K562 (cell line): Measurements from ENCODE around the gene CIB1. TPM values are rescaled to one million over a fixed set of nuclear protein-coding genes. Genes with fewer than 3 reads are reported as not detected.

Source experiments
- CTCF ChIP-seq, 3 experiments: IDR thresholded peaks in 2 of 3; conservative IDR thresholded peaks in 1 of 3; 2 replicates each; pipeline ENCODE4 v1.5.1; 2011 to 2012; ENCODE audit warnings: low read length in 3 of 3, mild to moderate bottlenecking in 3 of 3, control low read depth in 2 of 3, improper control_type of control experiment in 1 of 3, inconsistent platforms in 1 of 3, low read depth in 1 of 3, mixed read lengths in 1 of 3, moderate library complexity in 1 of 3; ENCODE audit not compliant: insufficient read depth in 2 of 3
- EWSR1 ChIP-seq: fragments of 450-650 bp; IDR thresholded peaks from 2 replicates; pipeline ENCODE4 v1.6.1; 2018; ENCODE audit warnings: borderline replicate concordance, mild to moderate bottlenecking, low read depth, moderate library complexity; ENCODE audit not compliant: partially characterized antibody
- NKRF ChIP-seq: fragments of 450-650 bp; IDR thresholded peaks from 2 replicates; pipeline ENCODE4 v1.6.1; 2016; ENCODE audit warnings: borderline replicate concordance
- PTRF ChIP-seq: fragments of 450-650 bp; IDR thresholded peaks from 2 replicates; pipeline ENCODE4 v1.6.1; 2016; ENCODE audit warnings: mild to moderate bottlenecking, missing genetic modification characterization, missing compliant biosample characterization
- ZNF778 ChIP-seq: fragments of 450-650 bp; formaldehyde crosslinking; IDR thresholded peaks from 2 replicates; pipeline ENCODE4 v1.4.0; 2020; ENCODE audit warnings: mild to moderate bottlenecking, moderate library complexity
- polyA plus RNA-seq, 8 experiments: library from polyadenylated mRNA; depleted of rRNA in 4 of 8; stranded (reverse) in 5 of 8; unstranded in 3 of 8; fragments of >200 nt; fragmentation: Nextera tagmentation in 2 of 8; fragmentation: Illumina TruSeq in 1 of 8; extraction: Ambion mirVana in 2 of 8; extraction: Trizol in 1 of 8; gene quantifications; 2 replicates each; pipeline versions ENCODE4 v1.2.1 to v1.2.3, GENCODE V29; 2011 to 2014; ENCODE audit warnings: inconsistent platforms in 1 of 8, missing spikeins in 1 of 8
- total RNA-seq, 7 experiments: library from RNA; depleted of rRNA in 6 of 7; stranded (reverse); fragments of >200 nt in 6 of 7; fragmentation: Illumina TruSeq in 2 of 7; extraction: Trizol in 2 of 7; gene quantifications; 2 replicates each; pipeline versions ENCODE4 v1.2.1 to v1.2.3, GENCODE V29; 2011 to 2021; ENCODE audit warnings: low replicate concordance in 1 of 7
- TF ChIP-seq, protein P1 (sequence below): fragments of 450-650 bp; IDR thresholded peaks from 2 replicates; pipeline ENCODE4 v1.6.1; 2016; ENCODE audit warnings: mild to moderate bottlenecking, moderate library complexity
- TF ChIP-seq, protein P2 (sequence below): fragments of 450-650 bp; IDR thresholded peaks from 2 replicates; pipeline ENCODE4 v1.6.1; 2017; ENCODE audit warnings: antibody characterized with exemption, mild to moderate bottlenecking

The CIB1 gene
- total and polyA plus RNA-seq, 9 of the 15 experiments (the other 6 are each of a cell fraction or from before 2014, with no cell fraction given) = 14.9 to 136 (median 64.5) TPM

- TF ChIP-seq, protein P1, sequence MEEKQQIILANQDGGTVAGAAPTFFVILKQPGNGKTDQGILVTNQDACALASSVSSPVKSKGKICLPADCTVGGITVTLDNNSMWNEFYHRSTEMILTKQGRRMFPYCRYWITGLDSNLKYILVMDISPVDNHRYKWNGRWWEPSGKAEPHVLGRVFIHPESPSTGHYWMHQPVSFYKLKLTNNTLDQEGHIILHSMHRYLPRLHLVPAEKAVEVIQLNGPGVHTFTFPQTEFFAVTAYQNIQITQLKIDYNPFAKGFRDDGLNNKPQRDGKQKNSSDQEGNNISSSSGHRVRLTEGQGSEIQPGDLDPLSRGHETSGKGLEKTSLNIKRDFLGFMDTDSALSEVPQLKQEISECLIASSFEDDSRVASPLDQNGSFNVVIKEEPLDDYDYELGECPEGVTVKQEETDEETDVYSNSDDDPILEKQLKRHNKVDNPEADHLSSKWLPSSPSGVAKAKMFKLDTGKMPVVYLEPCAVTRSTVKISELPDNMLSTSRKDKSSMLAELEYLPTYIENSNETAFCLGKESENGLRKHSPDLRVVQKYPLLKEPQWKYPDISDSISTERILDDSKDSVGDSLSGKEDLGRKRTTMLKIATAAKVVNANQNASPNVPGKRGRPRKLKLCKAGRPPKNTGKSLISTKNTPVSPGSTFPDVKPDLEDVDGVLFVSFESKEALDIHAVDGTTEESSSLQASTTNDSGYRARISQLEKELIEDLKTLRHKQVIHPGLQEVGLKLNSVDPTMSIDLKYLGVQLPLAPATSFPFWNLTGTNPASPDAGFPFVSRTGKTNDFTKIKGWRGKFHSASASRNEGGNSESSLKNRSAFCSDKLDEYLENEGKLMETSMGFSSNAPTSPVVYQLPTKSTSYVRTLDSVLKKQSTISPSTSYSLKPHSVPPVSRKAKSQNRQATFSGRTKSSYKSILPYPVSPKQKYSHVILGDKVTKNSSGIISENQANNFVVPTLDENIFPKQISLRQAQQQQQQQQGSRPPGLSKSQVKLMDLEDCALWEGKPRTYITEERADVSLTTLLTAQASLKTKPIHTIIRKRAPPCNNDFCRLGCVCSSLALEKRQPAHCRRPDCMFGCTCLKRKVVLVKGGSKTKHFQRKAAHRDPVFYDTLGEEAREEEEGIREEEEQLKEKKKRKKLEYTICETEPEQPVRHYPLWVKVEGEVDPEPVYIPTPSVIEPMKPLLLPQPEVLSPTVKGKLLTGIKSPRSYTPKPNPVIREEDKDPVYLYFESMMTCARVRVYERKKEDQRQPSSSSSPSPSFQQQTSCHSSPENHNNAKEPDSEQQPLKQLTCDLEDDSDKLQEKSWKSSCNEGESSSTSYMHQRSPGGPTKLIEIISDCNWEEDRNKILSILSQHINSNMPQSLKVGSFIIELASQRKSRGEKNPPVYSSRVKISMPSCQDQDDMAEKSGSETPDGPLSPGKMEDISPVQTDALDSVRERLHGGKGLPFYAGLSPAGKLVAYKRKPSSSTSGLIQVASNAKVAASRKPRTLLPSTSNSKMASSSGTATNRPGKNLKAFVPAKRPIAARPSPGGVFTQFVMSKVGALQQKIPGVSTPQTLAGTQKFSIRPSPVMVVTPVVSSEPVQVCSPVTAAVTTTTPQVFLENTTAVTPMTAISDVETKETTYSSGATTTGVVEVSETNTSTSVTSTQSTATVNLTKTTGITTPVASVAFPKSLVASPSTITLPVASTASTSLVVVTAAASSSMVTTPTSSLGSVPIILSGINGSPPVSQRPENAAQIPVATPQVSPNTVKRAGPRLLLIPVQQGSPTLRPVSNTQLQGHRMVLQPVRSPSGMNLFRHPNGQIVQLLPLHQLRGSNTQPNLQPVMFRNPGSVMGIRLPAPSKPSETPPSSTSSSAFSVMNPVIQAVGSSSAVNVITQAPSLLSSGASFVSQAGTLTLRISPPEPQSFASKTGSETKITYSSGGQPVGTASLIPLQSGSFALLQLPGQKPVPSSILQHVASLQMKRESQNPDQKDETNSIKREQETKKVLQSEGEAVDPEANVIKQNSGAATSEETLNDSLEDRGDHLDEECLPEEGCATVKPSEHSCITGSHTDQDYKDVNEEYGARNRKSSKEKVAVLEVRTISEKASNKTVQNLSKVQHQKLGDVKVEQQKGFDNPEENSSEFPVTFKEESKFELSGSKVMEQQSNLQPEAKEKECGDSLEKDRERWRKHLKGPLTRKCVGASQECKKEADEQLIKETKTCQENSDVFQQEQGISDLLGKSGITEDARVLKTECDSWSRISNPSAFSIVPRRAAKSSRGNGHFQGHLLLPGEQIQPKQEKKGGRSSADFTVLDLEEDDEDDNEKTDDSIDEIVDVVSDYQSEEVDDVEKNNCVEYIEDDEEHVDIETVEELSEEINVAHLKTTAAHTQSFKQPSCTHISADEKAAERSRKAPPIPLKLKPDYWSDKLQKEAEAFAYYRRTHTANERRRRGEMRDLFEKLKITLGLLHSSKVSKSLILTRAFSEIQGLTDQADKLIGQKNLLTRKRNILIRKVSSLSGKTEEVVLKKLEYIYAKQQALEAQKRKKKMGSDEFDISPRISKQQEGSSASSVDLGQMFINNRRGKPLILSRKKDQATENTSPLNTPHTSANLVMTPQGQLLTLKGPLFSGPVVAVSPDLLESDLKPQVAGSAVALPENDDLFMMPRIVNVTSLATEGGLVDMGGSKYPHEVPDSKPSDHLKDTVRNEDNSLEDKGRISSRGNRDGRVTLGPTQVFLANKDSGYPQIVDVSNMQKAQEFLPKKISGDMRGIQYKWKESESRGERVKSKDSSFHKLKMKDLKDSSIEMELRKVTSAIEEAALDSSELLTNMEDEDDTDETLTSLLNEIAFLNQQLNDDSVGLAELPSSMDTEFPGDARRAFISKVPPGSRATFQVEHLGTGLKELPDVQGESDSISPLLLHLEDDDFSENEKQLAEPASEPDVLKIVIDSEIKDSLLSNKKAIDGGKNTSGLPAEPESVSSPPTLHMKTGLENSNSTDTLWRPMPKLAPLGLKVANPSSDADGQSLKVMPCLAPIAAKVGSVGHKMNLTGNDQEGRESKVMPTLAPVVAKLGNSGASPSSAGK = peak; percentile 11
- TF ChIP-seq NKRF (no peak), ZNF778 (CRISPR knock-in tag) (no peak), CTCF (IDR thresholded peaks at IDR 0.05 in 2 of 3, conservative IDR thresholded peaks at IDR 0.05 in 1 of 3; ENCODE audit: insufficient read depth in 2 of 3, low read depth in 1 of 3, low read length in 3 of 3) (no peak), EWSR1 (no peak), PTRF (no peak)
- TF ChIP-seq, protein P2, sequence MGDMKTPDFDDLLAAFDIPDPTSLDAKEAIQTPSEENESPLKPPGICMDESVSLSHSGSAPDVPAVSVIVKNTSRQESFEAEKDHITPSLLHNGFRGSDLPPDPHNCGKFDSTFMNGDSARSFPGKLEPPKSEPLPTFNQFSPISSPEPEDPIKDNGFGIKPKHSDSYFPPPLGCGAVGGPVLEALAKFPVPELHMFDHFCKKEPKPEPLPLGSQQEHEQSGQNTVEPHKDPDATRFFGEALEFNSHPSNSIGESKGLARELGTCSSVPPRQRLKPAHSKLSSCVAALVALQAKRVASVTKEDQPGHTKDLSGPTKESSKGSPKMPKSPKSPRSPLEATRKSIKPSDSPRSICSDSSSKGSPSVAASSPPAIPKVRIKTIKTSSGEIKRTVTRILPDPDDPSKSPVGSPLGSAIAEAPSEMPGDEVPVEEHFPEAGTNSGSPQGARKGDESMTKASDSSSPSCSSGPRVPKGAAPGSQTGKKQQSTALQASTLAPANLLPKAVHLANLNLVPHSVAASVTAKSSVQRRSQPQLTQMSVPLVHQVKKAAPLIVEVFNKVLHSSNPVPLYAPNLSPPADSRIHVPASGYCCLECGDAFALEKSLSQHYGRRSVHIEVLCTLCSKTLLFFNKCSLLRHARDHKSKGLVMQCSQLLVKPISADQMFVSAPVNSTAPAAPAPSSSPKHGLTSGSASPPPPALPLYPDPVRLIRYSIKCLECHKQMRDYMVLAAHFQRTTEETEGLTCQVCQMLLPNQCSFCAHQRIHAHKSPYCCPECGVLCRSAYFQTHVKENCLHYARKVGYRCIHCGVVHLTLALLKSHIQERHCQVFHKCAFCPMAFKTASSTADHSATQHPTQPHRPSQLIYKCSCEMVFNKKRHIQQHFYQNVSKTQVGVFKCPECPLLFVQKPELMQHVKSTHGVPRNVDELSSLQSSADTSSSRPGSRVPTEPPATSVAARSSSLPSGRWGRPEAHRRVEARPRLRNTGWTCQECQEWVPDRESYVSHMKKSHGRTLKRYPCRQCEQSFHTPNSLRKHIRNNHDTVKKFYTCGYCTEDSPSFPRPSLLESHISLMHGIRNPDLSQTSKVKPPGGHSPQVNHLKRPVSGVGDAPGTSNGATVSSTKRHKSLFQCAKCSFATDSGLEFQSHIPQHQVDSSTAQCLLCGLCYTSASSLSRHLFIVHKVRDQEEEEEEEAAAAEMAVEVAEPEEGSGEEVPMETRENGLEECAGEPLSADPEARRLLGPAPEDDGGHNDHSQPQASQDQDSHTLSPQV = 0 out of 2 replicates have a peak, but pooled peaks have one; percentile 22
These were observed 32.7 kb upstream of the CIB1 start (continued) for GRCh38 chr15:90266485-90266884.
